GM12801 (cell line): ENCODE measurements around the gene TMEM50B.

Source experiments
- CTCF ChIP-seq: IDR thresholded peaks from one replicate; pipeline ENCODE4 v1.5.1; 2011; ENCODE audit warnings: control low read depth; ENCODE audit not compliant: insufficient read length; ENCODE audit errors: extremely low read depth

TMEM50B gene

DNA sequence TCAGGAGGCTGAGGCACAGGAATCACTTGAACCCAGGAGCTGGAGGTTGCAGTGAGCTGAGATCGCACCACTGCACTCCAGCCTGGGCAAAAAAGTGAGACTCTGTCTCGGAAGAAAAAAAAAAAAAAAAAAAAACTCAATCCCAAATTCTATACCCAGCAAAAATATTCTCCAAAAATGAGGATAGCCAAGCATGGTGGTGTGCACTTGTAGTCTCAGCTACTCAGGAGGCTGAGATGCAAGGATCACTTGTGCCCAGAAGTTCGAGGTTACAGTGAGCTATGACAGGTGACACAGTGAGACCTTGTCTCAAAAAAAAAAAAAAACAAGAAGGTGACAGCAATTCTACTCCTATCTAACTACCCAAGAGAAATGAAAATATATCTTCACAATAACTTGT is 6.4 kb downstream of the TMEM50B start:
- no peak for TF ChIP-seq CTCF

- TF ChIP-seq CTCF = no peak
Observed at GRCh38 chr21:33470701-33471100, 9.1 kb downstream of the TMEM50B start.

GRCh38 chr21:33461538-33462250 is 18.1 kb downstream of the TMEM50B start:
- TF ChIP-seq CTCF = no peak

DNA sequence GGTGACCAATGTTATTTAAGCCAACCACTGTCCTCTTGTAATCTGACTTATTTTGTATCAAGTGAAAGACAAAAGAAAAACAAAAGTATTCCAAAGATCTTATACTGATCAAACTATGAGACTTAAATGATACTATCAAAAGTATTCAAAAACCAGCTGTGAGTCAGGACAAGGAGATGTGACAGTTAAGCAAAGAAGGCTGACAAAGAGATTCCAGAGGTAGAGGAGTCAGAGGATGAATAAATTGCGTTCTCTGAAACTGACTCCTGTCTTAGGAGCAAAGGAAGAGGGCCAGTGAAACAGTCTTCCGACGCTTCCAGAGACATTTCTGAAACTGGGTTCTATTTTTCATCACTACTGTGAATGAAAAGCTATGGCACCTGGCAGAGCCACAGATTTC is 20.9 kb downstream of the TMEM50B start:
- no peak for TF ChIP-seq CTCF

- no peak for TF ChIP-seq CTCF
Observed at GRCh38 chr21:33455686-33456446, 23.9 kb downstream of the TMEM50B start.

DNA sequence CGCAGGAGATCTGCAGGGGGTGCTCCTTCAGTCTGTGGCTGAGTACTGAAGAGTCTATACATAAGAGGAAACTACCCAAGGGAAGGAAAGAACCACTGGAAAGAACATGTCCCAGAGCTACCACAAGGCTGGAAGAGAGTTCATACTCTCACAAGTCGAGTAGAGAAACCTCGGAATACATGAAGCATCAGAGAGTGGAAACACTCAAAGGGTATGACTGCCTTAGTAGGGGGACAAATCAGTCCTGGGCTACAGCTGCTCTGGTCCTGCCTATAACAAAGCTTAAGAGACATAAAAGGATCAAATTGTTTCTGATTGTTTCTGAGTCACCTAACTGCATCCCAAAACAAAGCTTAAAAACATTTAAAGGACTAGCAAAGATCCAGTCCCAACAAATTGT is 27.4 kb downstream of the TMEM50B start:
- TF ChIP-seq CTCF = no peak

GRCh38 chr21:33451634-33452071 is 28.1 kb downstream of the TMEM50B start:
- TF ChIP-seq CTCF = no peak
